Measurements from ENCODE around the gene CCSER2.

The CCSER2 gene

DNA sequence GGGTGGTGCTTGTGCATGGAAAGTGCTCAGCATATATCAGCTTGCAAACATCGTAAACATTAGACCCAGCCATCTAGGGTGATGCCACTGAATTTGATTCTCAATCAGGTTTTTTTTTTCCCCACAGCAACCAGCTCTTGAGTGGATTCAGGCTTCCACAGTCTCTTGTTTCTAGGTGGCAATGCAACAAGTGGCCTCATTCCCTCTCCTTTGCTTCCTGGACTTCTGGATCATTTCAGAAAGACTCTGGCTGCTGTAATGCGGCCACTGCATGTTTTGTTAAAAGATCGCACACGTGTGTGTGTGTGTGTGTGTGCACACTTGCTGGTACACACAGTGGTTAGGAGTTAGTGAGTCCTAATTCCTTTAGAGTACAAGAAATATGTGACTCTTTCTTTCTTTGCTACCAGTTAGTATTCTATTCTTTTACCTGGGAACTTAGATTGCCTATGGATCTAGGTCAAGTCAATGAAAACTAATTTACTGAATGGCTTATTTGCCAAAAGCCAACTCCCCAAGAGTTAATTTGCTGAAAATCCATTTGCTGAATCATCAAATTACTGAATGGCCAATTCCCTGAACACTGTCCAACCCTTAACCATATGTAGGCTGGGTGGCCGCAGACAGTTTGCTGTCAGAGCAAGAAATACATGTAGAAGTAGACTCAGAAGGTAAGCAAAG lies 222.5 kb downstream of the CCSER2 start:
- DNase-seq: no peak

DNA sequence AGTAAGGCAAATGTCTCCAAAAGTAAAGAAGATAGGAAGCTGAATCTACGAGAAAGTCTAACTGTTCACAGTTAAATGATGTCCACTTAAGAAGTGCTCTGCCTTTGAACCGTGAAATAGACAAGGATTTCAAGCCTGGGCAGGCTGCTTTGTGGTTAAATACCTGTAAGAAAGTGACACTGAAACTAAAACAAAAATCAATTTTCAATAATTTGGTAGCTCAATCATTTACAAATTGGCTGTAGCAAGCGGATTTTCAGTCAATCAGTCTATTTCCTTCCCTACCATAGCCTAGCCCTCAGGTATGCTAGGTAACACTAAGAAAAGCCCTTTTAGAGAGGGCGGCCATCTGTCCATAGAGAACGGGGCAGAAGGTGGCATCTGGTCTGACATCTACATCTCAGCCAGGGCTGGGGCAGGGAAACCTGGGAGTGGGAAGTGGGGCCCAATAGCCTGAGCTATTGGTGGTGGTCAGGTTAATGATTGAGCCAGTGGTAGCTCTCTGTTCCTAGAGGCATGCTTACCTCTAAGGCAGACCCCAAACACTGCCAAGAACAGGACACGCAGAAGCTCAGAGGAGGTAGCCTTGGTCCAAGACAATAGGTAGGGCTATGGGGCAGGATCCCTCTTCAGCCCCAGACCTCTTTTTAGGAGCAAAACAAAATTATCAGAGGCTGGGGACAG lies 223.2 kb downstream of the CCSER2 start:
- DNase-seq: no peak

DNA sequence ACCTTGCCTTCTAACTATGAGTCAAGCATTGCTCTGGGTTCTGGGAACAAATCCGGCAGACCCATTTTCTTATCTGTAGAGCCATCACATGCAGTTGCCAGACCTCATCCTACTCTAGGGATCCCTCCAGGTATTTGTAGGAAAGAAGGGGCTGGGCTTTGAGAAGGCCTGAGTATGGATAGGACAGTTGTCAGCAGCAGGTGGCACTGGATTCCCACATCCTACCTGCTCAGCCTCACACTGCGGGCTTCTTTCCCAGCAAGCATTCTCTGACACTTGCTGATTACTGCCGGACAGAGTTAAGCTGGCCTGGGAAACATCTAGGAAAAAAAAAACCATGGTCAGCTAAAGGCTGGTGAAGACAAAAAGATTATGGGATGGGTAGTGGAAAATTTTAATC lies 224.1 kb downstream of the CCSER2 start:
- no peak for DNase-seq

DNA sequence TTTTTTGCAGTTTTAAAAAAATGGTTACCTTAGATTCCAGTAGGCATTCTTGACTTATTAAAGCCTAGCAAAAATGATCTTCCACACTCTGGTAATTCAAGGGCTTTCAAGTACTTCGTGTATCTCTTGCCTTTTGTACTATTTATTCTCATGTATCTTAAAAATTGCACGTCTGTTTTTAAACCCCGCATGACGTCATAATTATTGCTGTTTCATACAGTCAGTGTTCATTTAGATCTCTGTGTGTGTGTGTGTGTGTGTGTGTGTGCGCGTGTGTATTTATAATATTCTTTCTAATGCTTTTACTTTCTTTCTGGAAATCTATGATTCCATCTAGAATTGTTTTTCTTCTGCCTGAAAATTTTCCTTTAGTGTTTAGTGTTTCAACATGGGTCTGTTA lies 234.2 kb downstream of the CCSER2 start:
- DNase-seq: no peak

DNA sequence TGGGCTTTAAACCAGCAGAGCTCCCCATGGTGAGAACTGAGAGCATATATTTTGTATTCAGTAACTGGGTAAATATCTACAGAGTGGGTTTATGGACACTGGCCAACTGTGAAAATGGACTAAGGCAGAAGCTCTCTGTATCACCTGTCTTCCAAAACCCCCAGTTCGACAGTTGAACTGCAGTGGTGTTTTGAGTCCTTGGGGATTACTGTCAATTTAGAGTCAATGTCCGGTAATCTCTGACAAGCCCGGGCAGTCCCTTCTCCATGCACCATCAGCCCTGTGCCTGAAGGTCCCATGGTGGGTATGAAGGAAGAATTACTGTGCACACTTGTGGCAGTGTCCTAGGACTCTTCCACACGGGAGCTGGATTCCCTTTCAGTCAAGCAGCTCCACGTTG lies 235.0 kb downstream of the CCSER2 start:
- DNase-seq: no peak

DNA sequence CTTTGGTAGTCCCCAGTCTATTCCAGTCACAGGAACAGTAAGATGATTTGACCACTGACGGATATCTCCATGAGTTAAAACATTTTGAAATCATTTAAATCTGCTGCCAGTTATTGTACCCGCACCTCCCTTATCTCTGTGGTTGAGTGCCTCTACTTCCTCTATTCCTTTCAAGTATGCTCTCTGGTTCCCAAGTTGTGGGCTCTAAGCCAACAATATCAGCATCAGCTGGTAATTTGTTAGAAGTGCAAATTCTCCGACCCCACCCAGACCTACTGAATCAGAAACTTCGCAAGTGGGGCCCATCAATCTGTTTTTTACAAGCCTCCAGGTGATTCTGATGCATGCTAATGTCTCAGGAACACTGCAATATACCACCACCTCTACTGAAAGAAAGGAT lies 235.5 kb downstream of the CCSER2 start:
- no peak for DNase-seq

DNA sequence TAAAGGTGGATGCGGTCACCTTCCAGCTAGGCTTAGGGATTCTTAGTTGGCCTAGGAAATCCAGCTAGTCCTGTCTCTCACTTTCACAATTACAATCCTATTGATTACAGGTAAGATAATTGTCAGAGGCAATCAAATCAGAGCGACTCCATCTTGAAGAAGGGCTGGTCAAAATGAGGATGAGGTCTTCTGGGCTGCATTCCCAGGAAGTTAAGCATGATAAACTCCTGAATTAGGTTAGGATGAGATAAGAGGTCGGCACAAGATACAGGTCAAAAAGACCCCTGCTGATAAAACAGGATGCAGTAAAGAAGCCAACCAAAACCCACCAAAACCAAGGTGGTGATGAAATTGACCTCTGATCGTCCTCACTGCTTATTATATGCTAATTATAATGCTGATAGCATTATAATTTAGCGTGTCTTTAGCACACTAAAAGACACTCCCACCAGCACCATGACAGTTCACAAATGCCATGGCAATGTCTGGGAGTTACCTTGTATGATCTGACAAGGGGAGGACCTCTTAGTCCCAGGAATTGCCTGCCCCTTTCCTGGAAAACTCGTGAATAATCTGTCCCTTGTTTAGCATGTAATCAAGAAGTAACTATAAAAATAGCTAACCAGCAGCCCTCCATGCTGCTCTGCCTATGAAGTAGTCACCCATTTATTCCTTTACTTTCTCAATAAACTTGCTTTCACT lies 237.6 kb downstream of the CCSER2 start:
- no peak for DNase-seq

DNA sequence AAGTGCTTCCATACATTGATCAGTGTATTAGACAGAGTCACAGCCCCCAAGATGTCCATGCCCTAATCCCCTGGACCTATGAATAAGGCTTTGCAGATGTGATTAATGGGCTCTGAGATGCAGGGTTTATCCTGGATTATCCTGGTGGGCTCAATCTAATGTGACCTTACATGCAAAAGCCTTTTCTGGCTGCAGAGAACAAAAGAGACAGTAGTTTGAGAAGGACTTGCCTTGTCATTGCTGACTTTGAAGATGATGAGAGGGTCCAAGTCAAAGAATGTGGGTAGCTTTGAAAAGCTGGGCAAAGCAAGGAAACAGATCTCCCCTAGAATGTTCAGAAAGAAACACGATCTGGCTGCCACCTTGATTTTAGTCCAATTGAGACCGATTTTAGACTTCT lies 238.7 kb downstream of the CCSER2 start:
- no peak for DNase-seq

All from T-helper 1 cell (primary cell).